Uterine smooth muscle cell (primary cell): Measurements from ENCODE around the gene CUZD1. TPM values are rescaled to one million over a fixed set of nuclear protein-coding genes. Genes with fewer than 3 reads are reported as not detected.

Experiments
- total RNA-seq: library from RNA; depleted of rRNA; stranded (reverse); fragments of >200 nt; gene quantifications from 2 replicates; pipeline ENCODE4 v1.2.3, GENCODE V29; 2014

Gene CUZD1
- 0.33 and 0.50 TPM in 2 replicates for total RNA-seq

GRCh38 chr10:122845783-122846332 lies at the start of gene CUZD1:
Gene CUZD1, minus strand, starts transcription at chr10:122845857. Its CDS starts 14 bp downstream, at chr10:122845843.

GRCh38 chr10:122879339-122880273 lies 33.9 kb upstream of the CUZD1 start, which contains the start of gene FAM24B:
Gene FAM24B, minus strand, starts transcription at chr10:122879581. Its CDS starts 29,066 bp downstream, at chr10:122850515.

Other genes starting within 250 kb of the CUZD1 start
- gene C10orf120, start 146.0 kb downstream of the CUZD1 start, total RNA-seq = not detected in 2 replicates
- 4.2 and 9.0 TPM in 2 replicates for gene FAM24B, start 33.7 kb upstream of the CUZD1 start, total RNA-seq
- gene FAM24A, start 64.8 kb upstream of the CUZD1 start, total RNA-seq = not detected in 2 replicates
- gene C10orf88, start 108.4 kb upstream of the CUZD1 start, total RNA-seq = 11.9 and 15.7 TPM in 2 replicates
- gene PSTK, start 134.5 kb upstream of the CUZD1 start, total RNA-seq = 3.2 and 4.0 TPM in 2 replicates
- gene IKZF5, start 162.9 kb upstream of the CUZD1 start, total RNA-seq = 2.5 and 2.7 TPM in 2 replicates
- gene ACADSB, start 163.1 kb upstream of the CUZD1 start, total RNA-seq = 7.0 and 8.0 TPM in 2 replicates